GM19467 (cell line): ENCODE measurements around the gene RNF227.
"Not testable (repeated sequence)": the region's sequence is repeated elsewhere in the genome, so short reads cannot be mapped to it uniquely, and the experiment has no call there.

ENCODE experiments used
- ATAC-seq: cut with Tn5 transposase; IDR thresholded peaks from one replicate; pipeline ENCODE4 v1.9.1; 2021; ENCODE audit warnings: mild to moderate bottlenecking, moderate library complexity; ENCODE audit not compliant: unreplicated experiment

Gene RNF227

DNA sequence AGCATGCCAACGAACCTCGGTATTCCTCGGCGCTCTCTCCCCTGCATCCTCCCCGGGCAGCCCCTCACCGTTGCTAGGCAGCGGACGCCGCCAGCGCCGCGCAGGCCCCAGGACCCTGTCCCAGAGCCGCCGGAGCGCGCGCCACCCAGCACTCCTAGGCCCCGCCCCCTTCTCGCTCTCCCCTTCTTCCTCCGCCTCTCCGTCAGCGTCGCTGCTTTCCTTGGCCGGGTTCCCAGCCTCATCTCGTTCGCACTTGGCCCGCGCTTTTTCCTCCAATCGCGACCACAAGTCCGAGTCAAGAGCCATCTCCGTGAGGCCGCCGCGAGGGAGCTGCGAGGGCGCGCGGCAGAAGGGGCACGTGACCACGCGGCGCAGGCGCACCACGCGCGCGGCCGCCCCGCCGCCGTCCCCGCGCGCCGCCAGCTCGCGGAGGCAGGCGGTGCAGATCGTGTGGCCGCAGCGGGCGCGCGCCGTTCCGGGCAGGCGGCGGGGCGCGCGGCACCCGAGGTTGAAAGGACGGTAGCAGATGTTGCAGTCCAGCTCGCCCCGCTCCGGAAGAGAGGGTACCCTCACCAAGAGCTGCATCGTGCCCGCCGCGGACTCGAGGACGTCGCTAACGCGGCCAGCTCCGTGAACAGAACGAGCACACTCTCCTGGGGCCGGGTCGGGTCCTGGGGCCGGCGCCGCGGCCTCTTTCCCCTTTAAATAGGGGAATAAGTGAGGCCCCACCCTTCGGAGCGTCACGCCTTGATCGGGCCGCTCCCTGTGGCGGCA lies at the start of gene RNF227:
RNF227 (minus strand) TSS at position 679 of the 774 bp plus-strand sequence; CDS start at position 585, 94 bp downstream.
- peak; percentile 70 for ATAC-seq

DNA sequence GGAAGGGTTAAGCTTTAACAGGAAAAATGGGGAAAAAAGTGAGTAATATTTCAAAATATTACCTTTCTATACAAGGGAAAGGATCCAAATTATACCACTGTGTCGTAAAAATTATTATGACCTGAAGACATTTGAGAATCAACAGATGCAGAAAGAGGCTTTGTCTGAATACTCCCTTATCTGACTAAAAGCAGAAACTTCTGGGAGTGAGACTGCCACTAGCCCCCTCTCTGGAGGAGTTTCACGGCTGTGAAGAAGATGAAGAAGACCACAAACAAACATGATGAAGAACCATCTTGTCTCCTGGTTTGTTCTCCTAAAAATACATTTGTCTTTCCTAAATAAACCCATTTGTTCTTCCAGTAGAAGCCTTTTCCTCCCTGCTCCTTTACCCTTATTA lies 45.3 kb upstream of the RNF227 start:
- ATAC-seq, result no peak

GRCh38 chr17:7959503-7960253 lies 43.6 kb upstream of the RNF227 start:
- no peak for ATAC-seq

DNA sequence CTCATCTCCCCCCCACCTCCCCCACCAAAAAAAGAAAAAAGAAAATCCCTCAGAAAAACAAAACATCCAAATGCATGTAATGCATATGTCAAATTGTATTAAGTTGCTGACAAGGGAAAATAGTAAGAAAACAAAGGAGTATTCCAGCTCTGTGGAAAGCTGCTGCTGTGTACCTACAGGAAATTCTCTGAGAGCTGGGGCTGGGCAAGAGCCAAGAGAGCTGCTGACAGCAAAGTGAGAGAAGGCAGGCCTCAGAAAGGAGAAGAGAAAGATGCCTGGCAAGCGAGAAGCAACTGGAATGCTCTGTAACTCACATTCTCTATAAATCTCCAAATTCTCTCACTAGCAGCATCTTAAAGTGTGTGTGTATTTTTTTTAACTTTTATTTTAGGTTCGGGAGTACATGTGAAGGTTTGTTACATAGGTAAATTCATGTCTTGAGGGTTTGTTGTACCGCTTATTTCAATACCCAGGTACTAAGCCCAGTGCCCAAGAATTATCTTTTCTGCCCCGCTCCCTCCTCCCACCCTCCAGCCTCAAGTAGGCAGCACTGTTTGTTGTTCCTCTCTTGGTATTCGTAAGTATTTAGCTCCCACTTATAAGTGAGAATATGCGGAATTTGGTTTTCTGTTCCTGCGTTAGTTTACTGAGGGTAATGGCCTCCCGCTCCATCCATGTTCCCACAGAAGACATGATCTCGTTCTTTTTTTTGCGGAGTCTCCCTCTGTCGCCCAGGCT lies 40.3 kb upstream of the RNF227 start:
- no peak for ATAC-seq

GRCh38 chr17:7955414-7956227 lies 39.5 kb upstream of the RNF227 start:
- no peak for ATAC-seq

DNA sequence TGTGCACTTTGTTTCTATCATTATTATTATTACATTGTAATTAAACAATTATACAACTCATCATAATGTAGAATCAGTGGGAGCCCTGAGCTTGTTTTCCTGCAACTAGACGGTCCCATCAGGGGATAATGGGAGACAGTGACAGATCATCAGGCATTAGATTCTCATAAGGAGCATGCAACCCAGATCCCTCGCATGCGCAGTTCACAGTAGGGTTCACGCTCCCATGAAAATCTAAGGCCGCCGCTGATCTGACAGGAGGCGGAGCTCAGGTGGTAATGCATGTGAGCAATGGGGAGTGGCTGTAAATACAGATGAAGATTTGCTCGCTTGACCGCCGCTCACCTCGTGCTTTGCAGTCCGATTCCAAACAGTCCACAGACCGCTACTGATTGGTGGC lies 37.2 kb upstream of the RNF227 start:
- ATAC-seq, result not testable (repeated sequence)

DNA sequence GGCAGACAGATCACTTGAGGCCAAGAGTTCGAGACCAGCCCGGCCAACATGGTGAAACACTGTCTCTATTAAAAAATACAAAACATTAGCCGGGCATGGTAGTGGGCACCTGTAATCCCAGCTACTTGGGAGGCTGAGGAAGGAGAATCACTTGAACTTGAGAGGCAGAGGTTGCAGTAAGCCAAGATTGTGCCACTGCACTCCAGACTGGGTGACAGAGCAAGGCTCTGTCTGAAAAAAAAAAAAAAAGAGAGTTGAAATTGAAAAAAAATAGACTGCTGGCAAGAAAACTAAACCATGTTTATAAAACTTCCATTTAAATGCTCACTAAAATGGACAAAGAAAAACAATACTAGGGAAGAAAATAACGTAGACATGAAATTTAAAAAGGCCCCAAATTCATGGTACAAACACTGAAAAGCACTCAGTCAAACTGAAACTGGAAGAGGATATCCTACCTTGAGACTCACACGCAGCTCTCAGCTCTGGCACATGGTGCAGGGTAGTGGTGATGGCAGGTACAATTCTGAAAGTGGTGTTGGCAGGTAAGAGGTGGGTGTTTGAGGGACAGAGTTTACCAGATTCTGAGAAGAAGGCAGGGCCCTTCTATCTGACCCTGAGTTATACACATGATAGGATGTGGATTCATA lies 35.2 kb upstream of the RNF227 start:
- ATAC-seq, result no peak

GRCh38 chr17:7950578-7950977 lies 34.5 kb upstream of the RNF227 start:
- ATAC-seq, result no peak

DNA sequence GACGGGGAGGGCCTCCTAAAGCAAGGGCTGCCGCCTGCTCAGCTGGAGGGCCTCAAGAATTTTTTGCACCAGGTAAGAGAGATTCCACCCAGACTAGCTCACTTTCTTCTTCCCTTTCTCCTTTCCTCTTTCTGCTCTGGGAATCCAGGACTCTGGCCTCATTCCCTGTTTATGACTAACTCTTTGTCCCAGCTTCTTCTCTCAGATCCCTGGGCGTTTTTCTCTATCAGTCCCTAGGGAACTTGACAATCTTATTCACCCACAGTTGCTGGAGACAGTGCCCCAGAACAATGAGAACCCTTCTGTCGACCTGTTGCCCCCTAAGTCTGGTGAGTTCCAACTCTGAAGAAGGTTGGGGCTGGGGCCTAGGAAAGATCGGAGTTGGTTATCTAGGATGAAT lies 31.6 kb upstream of the RNF227 start:
- ATAC-seq, result no peak

DNA sequence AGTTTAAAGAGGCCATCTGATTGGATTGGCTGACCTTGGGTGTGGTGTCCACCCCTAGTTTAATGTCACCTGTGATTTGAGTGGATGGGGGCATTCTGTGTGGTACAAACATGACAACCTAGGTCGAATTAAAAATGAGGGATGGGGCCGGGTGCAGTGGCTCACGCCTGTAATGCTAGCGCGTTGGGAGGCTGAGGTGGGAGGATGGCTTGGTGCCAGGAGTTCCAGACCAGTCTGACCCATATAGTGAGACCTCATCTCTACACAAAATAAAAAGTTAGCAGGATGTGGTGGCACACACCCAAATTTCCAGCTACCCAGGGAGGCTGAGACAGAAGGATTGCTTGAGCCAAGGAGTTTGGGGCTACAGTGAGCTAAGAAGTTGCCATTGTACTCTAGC lies 30.4 kb upstream of the RNF227 start:
- ATAC-seq, result no peak

GRCh38 chr17:7945651-7946050 lies 29.6 kb upstream of the RNF227 start:
- ATAC-seq, result no peak

GRCh38 chr17:7944326-7944725 lies 28.2 kb upstream of the RNF227 start:
- no peak for ATAC-seq

DNA sequence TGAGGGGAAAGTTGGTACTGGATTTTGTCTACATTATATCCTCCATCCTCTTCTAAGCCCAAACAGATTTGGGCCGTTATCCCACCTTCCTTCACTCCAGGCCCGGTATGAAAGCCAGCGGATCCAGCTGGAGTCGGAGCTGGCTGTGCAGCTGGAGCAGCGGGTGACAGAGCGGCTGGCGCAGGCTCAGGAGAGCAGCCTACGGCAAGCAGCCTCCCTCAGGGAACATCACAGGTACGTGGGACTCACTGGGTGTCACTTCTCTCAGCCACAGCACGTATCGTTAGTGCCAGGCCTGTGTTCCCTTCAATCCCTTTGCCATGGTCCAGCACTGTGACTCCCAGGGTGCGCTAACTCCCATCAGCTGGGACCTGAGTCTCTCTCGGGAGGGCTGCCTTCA lies 27.2 kb upstream of the RNF227 start:
- no peak for ATAC-seq

DNA sequence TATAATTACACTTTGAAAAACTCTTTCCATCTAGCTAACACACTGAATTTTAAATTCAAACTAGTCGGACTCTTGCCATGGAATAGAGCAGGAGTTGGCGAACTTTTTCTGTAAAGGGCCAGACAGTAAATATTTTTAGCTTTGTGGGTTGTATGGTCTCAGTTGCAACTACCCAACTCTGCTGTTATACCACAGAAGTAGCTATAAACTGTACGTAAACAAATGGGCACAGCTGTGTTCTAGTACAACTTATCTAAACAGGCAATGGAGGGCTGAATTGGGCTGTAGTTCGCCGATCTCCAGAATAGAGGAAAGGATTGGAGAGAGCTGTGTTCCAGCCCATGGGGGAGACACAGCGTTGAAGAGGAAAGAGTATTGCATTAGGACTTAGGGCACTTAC lies 24.7 kb upstream of the RNF227 start:
- ATAC-seq, result no peak

GRCh38 chr17:7940034-7940433 lies 23.9 kb upstream of the RNF227 start:
- ATAC-seq, result no peak

DNA sequence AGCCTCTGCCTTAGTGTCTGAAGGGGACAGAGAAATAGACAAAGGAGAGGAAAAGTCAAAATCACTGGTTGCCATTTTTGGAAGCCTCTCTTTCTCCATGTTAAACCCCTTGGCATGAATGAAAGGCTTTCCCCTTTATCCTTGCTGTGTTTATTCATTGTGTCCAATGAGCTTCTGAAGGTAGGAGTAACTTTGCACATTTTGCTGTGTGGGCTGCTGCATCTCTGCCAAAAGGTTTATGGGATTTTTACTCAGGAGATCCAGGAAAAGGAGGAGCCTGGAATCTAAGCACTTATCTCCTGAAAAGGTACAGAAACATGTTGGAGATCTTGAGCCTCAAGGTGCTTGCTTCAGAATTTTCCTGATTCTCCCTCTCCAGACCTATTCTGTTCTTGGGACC lies 19.8 kb upstream of the RNF227 start:
- no peak for ATAC-seq

- no peak for ATAC-seq
Measured at GRCh38 chr17:7932949-7933348, 16.9 kb upstream of the RNF227 start.

- ATAC-seq, result no peak
Measured at GRCh38 chr17:7932483-7932891, 16.4 kb upstream of the RNF227 start.

DNA sequence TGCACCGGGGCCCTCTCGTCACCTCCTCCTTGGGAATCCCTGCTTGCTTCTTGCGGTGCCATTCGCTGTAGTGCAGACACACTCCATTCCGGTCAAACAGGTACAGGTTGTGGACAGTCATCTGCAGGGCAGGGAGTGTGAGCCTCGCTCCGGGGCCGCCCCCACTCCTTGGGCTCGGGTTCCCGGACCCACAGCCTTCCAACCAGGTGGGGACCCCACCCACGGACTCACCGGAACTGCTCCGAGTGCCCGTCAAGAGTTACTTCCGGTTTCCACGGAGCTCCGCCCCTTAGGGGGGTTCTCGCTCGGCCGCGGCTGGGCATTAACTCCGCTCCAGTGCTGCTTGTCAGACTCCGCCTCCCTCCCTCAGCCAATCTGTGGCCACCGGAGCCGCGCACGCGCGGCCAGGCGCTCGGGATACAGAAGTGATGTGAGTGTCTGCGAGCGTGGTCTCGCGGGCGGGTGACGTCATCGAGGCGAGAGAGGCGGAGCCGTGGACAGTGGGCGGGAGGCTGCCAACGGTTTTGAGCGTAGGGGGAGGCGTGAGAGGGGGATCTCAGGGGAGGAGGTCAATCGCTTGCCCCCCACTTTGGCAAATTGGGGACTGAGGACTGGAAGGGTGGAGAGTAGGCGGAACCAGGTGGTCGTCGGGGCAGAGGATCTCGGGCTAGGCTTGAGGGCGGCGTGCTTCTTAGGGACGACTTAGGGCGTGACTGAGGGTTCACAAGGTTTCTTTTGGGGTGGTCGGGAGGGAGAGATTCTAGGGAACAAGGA lies 15.8 kb upstream of the RNF227 start, which contains the start of the genes CNTROB and TRAPPC1:
CNTROB (plus strand) TSS at position 498 of the 774 bp plus-strand sequence. CDS start 874 bp downstream, outside the sequence.
TRAPPC1 (minus strand) TSS at position 238 of the 774 bp plus-strand sequence; CDS start at position 121, 117 bp downstream.
- ATAC-seq, result peak; percentile 81
